Left cardiac atrium (tissue), 4 donors: Measurements from ENCODE around the gene SMAD6. TPM values are rescaled to one million over a fixed set of nuclear protein-coding genes. Genes with fewer than 3 reads are reported as not detected.
A peak's percentile ranks its signal among the peaks of the same experiment; 100 is the strongest.

Experiments used
- ATAC-seq, 2 donors: fragments of 200-7000 bp; cut with Tn5 transposase; one replicate each; pipeline ENCODE4 v1.9.1; 2020; ENCODE audit warnings: mild to moderate bottlenecking in 2 of 2, moderate library complexity in 2 of 2
- DNase-seq: peaks from one replicate; pipeline ENCODE4 v3.0.0-alpha.2; 2020
- intact Hi-C, 2 donors: fragments of 100-400 bp; cut with DNase I; formaldehyde crosslinking; loops; one replicate each; pipeline versions ENCODE4 v1.14.1 to v1.15.1; 2022 to 2023
- total RNA-seq, 2 donors: library from RNA; stranded (reverse); fragmentation: NEBNext Ultra II Directional; extraction: Animal tissue kit (Norgen Biotek cat#: 25700); gene quantifications; one replicate each; pipeline ENCODE4 v1.2.1, GENCODE V29; 2021
- donor health status: DM: no; HTN: yes; CAD: no.
- donor health status: DM: no; HTN: yes; CAD: no; lungs with severe emphysema.
- donor health status: DM: yes; HTN: yes; CAD: no.
- donor health status: Dilated cardiomyopathy.

SMAD6 gene
- total RNA-seq, 2 donors from 2014 or later: 13.5 to 51.5 TPM

GRCh38 chr15:66797921-66798320 is 95.9 kb downstream of the SMAD6 start:
- ATAC-seq (no peak), DNase-seq (no peak)
- intact Hi-C loops: no loop called here

- no peak for DNase-seq
- ATAC-seq: no peak
- intact Hi-C loops: no loop called here
Observed at GRCh38 chr15:66798426-66799061, 96.5 kb downstream of the SMAD6 start.

DNA sequence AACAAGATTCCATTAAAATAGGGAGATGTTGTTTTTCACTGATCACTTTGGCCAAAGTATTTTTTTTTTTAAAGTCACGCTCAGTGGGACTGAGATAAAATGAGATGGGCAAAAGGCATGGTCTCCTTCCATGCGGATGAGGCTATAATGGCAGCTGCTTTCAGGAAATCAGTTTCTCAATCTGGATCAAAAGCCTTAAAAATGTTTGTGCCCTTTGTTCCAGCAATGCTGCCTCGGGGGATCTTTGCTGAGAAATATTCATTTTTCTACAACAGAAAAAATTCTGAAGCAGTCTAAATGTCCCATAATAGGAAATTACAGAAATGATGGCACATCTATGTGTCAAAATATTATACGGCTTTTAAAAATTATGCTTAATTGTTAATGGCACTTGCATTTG is 97.2 kb downstream of the SMAD6 start:
- intact Hi-C loops: no loop called here
- DNase-seq (no peak), ATAC-seq (no peak)

GRCh38 chr15:66800584-66801235 is 98.7 kb downstream of the SMAD6 start:
- DNase-seq (no peak), ATAC-seq (no peak)
- intact Hi-C loops: no loop called here

DNA sequence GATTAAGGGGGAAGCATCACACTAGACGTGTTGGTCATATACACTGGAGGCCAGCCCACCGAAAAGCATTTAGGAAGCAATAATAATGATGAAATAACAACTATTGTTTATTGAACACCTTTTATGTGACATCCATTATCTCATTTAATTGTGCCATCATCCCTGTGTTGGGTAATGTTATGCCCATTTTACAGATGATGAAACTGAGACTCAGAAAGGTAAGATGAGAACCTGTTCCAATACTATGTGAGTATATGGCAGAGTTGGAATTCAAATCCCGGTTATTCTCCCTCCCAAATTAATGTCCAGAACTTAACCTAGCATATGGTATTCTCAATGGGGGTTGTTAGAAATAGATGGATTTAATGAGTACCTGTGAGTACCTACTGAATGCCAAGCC is 99.2 kb downstream of the SMAD6 start:
- intact Hi-C loops: no loop called here
- ATAC-seq: no peak
- DNase-seq: no peak

- no peak for DNase-seq
- ATAC-seq: peak; percentile 17 to 45
- intact Hi-C loops: no loop called here
Observed at GRCh38 chr15:66802025-66803001, 100.3 kb downstream of the SMAD6 start.

GRCh38 chr15:66803182-66803729 is 101.2 kb downstream of the SMAD6 start:
- intact Hi-C loops: no loop called here
- ATAC-seq (peak; percentile 96 to 99), DNase-seq (peak; percentile 94)

DNA sequence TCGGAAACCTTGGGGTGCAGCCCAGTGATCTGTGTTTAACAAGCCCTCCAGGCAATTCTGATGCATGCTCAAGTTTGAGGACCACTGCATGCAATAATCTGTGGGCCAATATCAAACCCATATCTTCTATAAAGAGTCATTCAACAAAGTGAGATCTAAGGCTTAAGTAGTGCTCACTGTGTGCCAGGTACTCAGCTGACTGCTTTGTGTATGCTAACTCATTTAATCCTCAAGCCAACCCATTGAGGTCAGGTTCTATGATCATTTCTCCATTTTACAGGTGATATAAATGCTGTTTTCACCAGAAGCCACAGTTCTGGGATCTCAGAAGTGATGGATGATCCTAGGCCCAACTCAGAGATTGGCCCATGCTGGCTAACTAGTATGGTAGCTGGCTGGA is 101.7 kb downstream of the SMAD6 start:
- DNase-seq: no peak
- intact Hi-C loops: no loop called here
- no peak for ATAC-seq

- DNase-seq (no peak), ATAC-seq (peak in 1 of 2 donors; percentile 5)
- intact Hi-C loops: no loop called here
Observed at GRCh38 chr15:66805202-66805885, 103.3 kb downstream of the SMAD6 start.

GRCh38 chr15:66808181-66808824 is 106.3 kb downstream of the SMAD6 start:
- intact Hi-C loops: no loop called here
- ATAC-seq: no peak
- no peak for DNase-seq

- DNase-seq (no peak), ATAC-seq (no peak)
- intact Hi-C loops: no loop called here
Observed at GRCh38 chr15:66809664-66810063, 107.6 kb downstream of the SMAD6 start.

- intact Hi-C loops: no loop called here
- DNase-seq (no peak), ATAC-seq (peak in 1 of 2 donors; percentile 49)
Observed at GRCh38 chr15:66815318-66815717, 113.3 kb downstream of the SMAD6 start.

DNA sequence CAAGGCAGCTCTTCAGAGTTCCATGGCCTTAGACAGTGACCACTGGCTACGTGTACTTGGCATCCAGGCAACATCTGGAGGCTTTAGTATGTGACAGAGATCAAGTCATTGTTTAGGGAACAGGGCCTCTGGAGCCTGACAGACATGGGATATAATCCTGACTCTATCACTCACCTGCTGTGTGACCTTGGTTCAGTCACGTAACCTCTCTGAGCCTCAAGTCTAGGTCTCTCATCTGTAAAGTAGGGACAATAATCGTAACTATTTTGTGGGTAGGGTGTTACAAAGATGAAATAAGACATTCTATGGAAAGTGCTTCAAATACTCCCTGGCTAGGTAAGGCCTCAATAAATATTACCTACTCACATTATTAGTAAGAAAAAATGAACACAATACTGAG is 114.2 kb downstream of the SMAD6 start:
- ATAC-seq (no peak), DNase-seq (no peak)
- intact Hi-C loops: no loop called here

- no peak for DNase-seq
- intact Hi-C loops: no loop called here
- ATAC-seq: peak in 1 of 2 donors; percentile 80
Observed at GRCh38 chr15:66819084-66819483, 117.0 kb downstream of the SMAD6 start.

- intact Hi-C loops: no loop called here
- DNase-seq (no peak), ATAC-seq (no peak)
Observed at GRCh38 chr15:66820481-66821176, 118.6 kb downstream of the SMAD6 start.

DNA sequence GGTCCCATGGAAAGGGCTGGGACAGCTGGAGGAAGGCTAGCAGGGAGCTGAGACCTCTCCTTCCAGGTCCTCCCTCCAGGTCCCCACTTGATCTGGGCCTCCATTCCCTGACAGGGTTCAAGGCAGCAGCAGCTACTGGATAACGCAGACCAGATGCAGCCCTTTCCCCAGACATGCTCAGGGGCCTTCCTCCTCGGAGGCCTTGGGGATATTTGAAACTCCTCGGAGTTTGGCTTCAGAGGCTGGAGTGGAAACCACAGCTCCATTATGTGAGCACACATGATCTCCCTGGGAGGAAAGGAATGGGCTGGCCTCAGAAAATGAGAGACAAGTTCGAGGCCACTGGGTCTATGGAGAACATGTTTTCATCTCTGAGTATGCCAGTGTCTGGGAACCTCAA is 119.3 kb downstream of the SMAD6 start:
- no peak for ATAC-seq
- intact Hi-C loops: no loop called here
- DNase-seq: no peak

- DNase-seq (no peak), ATAC-seq (no peak)
- intact Hi-C loops: no loop called here
Observed at GRCh38 chr15:66822114-66822513, 120.1 kb downstream of the SMAD6 start.

- ATAC-seq (no peak), DNase-seq (no peak)
- intact Hi-C loops: no loop called here
Observed at GRCh38 chr15:66822576-66822975, 120.5 kb downstream of the SMAD6 start.
